HG02642 (cell line): Measurements from ENCODE around the gene GTF2E1.
A peak's percentile ranks its signal among the peaks of the same experiment; 100 is the strongest.
"Not testable (repeated sequence)": the region's sequence is repeated elsewhere in the genome, so short reads cannot be mapped to it uniquely, and the experiment has no call there.

Source experiments
- ATAC-seq: cut with Tn5 transposase; IDR thresholded peaks from one replicate; pipeline ENCODE4 v1.9.1; 2021; ENCODE audit warnings: mild to moderate bottlenecking; ENCODE audit not compliant: unreplicated experiment, poor library complexity

The GTF2E1 gene

DNA sequence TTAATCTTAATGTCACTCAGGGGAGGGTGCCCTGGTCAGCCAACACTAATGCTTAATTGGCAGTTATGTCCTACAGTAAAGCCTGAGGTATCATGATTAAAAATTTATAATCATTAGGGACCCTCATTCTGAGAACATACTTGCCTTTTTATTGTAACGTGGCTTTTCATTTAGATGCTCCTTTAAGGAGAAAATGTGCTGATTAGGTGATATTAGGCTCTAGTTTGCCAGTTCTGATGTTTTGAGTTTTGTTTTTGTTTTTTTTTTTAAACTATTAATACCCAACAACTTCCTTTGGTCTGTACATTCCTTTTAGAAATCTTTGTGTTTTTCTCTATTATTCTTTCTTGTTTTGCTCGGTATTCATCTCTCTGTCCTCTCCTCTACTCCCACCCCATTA is 10.3 kb downstream of the GTF2E1 start:
- ATAC-seq: no peak

DNA sequence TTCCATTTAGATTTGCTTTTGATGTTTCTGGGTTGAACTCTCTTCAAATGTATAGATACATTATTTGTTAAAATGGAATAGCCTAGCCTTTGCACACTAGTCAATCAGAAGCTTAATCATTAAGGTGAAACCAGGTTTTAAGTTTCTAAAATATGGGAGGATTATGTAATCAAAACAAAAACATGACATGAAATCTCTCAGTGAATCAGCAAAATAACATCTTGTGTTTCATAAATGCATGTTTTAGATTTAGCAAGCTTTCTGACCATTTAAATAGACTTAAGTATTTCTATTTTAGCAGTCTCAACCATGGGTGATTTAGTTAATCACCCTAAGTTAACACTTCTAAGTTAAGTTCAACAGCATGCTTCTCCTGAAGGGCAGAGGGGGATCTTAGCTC is 11.3 kb downstream of the GTF2E1 start:
- no peak for ATAC-seq

DNA sequence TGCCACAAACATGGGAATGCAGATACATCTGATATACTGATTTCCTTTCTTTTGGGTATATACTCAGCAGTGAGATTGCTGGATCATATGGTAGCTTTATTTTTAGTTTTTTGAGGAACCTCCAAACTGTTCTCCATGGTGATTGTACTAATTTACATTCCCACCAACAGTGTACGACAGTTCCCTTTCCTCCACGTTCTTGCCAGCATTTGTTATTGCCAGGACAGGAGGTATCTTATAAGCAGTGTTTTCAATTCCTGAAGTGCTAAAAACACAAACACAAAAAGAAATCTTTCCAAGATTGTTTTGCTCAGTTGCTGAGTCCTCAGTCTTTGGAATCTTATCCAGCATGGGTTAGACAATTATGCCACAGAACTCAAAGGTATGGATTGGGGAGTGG is 13.5 kb downstream of the GTF2E1 start:
- ATAC-seq: no peak

DNA sequence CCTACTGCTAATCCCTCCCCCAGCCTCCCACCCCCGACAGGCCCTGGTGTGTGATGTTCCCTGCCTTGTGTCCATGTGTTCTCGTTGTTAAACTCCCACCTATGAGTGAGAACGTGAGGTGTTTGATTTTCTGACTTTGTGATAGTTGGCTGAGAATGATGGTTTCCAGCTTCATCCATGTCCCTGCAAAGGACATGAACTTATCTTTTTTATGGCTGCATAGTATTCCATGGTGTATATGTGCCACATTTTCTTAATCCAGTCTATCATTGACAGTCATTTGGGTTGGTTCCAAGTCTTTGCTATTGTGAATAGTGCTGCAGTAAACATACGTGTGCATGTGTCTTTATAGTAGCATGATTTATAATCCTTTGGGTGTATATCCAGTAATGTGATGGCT is 16.0 kb downstream of the GTF2E1 start:
- ATAC-seq: not testable (repeated sequence)

DNA sequence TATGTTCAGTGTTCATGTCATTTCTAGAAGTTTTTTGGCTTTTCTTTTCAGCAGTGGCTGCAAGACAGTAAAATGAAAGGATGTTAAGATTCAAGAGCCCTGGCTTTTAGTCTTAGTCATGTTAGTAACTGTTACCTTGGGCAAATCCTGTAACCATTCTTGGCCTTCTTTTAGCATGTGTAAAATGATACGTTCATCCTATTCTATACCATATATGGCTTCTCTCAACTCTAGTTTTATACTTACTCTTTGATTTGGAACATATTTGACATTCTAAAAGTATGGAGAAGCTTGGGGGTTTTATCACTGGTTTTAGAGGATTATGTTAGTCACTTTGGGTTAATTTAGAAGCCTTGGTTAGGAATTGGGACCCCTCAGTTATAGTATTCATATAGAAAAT is 20.1 kb downstream of the GTF2E1 start:
- ATAC-seq: no peak

DNA sequence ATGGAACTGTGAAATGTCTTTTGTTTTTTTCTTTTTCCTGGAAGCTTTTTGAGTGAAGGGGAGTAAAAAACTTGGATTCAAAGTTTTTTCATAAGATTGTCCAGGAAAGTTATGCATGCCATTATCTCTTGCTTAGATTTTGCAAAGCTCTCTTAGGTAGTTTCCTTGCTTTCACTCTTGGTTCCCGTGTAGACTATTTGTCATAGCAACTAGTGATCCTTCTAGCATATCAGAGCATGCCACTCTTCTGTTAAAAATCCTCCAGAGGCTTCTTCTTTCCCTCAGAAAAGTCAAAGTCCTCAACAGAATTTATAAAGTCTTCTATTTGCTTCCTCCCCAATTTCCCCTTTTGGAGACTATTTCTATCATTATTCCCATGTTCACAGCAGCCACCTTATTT is 21.1 kb downstream of the GTF2E1 start:
- ATAC-seq: peak; percentile 81

DNA sequence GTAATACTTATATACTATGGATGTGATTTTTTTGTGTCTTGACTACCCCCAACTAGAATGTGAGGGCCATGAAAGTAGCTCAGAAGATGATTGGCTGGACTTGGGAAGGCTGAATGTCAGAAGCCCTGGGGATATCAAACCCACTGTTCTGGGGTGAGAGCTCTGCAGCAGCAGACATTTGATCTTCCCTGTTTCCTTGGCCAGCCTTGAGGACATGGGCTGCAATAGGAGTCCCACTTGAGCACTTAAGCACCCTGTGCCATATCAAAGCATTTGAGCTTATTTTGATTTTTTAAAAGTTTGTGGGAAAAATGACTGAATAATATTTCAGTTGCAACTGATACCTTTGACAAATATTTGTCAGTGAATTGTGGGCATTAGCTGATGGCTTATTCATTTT is 21.7 kb downstream of the GTF2E1 start:
- peak; percentile 8 for ATAC-seq

DNA sequence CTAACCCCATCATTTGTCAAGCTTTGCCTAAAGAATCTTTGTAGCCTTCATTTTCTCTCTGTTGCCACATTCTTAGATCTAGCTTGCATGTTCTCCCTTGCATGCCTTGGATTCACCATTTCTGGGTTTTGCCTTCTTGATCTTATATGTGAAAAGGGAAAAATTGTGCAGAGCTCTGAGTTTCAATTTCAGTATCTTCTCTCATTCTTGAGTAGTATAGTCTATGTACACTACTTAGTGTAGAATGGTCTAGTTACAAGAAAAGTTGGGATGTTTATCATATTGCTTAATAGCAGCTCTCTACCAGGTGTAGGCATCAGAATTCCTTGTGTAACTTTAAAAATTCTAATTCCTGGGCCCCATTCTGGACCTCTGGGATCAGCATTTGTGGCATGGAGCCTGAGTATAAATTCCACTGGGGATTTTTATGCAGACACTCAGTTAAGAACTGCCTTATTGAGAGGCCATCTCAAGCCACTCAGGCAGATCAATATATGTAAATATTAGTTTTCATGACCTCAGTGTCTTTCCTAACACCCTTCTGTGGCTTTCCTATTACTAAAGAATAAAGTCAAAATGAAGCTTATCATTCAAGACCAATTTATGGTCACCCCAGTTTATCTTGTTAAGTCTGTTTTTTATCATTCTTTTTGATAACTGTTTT is 23.4 kb downstream of the GTF2E1 start:
- peak; percentile 63 for ATAC-seq

DNA sequence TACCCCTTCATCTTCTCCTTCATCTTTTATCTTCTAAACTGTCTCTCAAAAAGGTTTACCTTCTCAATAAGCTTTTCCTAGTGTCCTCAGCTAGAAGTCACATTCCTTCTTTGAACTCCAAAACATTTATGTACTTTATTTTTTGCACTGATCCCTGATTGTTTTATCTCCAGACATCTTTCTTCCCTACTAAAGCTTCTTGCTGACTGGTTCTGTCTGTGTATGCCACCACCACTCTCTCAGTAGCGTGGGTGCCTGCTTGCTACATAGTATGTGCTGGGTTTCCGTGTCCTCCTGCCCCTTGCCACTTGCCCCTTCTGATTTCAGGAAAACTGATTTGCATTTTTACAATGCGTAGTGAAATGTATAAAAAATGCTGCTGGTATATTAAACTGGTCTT is 24.0 kb downstream of the GTF2E1 start:
- no peak for ATAC-seq

DNA sequence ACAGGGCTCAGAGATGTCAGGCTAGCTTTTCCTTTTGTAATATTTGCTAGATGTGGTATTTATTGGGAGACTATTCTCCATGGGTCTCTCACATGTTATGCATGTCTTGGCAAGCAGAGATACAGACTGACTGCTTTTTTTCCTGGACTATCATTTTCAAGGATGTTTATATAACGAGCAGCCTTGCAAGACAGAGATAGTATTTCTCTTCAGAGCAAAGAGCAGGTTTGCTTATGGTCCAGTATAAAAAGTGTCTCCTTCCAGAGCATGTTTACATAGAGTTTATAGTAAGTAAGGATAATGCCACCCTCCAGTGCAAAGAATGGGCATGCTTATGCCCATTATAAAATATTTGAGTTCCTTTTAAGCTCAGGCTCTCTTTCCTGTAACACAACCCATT is 24.6 kb downstream of the GTF2E1 start:
- ATAC-seq: no peak

DNA sequence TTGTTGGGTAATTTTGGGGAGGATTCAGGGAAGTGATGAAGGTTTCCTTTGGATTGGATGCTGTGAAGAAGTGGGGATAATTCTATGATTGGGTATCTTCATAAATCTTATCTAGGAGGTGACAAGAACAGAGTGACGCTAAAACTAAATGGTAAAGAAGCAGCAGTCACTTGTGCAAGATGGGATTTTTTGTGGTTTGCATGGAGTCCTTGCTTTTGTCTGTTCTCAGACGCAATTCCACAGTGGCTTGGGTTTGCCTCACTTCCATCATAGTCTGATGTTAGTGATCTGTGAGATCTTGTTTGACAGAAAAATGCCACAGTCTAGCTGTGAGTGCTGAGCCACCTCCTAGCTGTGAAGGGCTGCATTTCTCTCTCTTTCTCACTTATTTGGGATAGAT is 26.9 kb downstream of the GTF2E1 start:
- ATAC-seq: no peak

DNA sequence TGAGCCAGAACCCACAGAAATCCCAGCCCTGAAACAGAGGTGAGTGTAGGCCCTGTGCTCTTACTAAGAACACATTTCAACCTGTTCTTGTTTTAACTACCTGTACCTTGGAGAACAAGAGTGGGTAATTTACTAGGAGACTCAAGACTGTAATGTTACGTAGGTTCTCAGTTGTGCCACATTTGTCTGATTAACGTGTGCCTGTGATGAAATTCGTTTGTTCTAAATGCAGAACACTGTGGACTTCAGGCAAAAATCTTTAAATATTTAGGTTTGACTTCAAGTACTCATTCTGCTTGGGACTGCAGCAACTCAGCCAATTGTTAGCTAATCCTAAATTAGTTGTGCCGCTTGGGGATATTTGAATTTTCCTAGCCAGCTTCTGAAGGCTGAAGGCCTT is 28.3 kb downstream of the GTF2E1 start:
- no peak for ATAC-seq

DNA sequence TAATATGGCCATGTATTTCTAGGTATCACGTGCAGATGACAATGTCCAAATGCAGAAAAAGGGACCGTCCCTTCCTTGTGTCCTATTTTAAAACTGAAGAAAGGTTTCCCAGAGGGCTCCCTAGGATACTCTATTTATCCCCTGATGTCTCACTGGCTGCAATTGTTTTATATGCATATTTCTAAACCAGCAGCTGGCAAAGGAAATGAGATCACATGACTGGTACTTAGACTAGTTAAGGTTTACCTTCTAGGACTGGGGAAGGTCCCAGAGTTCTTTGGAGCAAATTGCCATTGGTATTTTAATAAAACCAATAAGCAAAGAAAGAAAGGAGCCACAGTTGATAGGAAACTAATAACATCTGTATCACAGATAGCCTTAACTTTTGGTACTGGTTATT is 29.5 kb downstream of the GTF2E1 start:
- ATAC-seq: no peak

DNA sequence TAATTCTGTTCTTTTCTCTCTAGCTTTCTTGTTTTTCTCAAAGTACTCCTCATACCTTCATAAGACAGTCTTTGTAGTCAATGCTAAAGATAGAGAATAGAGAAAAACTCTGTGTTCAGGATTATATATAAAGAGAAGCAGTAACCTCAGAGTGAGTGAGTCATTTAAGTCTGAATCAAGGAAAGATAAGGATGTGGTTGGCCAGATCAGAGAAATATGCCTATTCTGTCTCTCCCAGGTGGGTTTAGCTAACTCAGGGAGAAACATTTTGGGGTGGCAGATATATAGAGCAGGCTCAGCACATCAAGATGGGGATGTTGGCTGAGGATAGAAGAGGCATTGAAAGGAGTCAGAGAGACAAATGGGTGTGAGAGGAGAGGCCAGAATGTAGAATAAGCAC is 31.4 kb downstream of the GTF2E1 start:
- ATAC-seq: peak; percentile 79

DNA sequence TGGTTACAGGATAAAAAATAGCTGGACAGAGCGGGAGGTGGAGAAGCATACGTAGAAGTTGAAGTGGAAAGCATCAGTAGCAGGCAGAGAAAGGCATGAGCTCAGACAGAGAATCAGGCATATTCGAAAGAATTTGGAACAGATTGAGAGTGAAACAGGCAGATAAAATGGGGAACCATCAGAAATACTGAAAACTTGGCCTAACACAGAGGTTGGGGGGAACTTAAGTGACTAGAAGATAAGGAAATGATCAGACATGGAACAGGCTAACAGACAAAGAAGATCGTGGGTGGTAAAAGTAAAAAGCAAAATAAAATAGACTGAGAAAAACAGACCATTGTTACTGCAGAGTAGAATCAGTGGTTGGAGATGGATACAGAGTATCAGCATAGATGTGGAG is 32.9 kb downstream of the GTF2E1 start:
- no peak for ATAC-seq

DNA sequence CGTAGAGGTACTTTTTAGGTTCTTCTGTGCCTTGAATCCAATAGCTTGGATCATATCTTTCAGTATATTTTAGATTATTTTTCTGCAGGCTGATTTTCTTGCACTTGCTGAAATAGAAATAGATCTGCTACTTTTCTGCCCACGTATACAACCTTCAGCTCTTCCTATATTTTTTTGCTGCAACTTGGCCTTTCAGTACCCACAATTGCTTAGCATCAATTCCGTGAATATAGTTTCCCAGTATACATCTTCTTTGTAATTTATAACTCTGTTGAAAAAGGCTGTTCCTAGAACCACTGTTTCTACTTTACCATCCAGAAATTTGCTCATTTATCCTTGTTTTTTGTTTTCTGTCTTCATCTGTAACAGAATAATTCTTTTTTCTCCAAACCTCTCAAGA is 36.2 kb downstream of the GTF2E1 start:
- no peak for ATAC-seq

DNA sequence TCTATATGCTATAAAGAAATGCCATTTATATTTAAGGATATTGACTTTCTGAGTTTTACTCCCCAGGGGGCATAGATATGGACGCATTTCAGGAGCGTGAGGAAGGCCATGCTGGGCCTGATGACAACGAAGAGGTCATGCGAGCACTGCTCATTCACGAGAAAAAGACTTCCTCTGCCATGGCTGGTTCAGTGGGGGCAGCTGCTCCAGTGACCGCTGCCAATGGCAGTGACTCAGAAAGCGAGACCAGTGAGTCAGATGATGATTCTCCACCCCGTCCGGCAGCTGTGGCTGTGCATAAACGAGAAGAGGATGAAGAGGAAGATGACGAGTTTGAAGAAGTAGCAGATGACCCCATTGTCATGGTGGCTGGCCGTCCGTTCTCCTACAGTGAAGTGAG is 38.4 kb downstream of the GTF2E1 start:
- ATAC-seq: peak; percentile 97

DNA sequence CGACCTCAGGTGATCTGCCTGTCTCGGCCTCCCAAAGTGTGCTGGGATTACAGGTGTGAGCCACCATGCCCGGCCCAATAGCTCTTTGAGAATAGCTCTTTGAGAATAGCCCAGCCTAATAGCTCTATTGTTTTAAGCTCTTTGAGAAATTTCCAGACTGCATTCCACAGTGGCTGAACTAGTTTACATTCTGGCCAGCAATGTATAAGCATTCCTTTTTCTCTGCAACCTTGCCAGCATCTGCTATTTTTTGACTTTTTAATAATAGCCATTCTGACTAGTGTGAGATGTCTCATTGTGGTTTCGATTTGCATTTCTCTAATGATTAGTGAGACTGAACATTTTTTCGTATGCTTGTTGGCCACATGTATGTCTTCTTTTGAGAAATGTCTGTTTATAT is 43.3 kb downstream of the GTF2E1 start:
- ATAC-seq: peak; percentile 54

DNA sequence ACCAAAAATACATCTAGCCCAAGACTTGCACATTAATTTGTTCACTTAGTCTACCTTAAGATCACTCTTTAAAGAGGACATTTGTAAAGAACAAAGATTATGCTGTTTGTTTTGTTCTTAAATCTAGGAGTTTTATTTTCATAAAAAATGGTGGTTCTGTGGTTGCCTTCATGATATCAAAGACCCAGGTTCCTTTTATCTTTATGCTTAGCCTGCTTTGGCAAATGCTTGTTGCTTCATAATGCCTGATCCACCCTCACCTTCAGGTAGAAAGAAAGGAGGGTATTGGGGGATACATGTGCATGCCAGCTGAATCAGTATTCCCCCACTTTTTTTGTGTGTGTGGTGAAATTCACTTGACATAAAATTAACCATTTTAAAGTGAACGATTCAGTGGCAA is 48.5 kb downstream of the GTF2E1 start:
- ATAC-seq: no peak

DNA sequence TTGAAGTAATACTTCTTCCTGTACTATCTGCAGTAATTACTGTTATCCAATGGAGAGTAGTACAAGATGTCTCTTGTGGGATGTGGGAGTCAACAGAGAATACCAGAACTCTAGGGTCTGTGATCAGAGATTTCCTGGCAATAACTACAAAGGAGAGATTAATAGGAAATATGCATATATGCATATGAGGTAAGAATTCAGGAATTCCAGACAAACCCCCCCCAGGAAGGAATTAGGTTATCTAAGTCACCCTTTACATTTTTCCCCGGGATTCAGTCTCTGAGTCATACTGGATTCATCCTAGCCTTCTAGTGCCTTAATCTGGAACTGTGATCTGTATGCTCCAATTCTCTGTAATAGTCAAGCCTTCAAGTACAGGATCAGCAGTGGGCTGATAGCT is 49.4 kb downstream of the GTF2E1 start:
- ATAC-seq: no peak

DNA sequence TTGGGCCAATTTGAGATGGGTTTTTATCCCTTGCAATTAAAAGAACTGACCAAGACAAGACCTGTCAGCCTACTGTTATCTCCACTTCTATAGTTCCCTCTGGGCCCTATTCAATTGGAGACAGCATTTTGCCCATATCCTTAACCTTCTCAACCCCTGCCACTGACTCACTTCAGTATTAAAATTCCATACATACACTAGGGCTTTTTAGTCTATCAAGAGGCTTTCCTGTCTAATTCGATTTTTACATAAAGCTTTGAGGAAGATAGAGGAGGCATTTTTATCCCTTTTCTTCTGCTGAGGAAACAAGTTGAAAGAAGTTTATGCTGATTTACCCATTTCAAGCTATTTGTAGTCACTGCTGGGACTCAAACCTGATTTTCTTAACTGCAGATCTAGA is 51.1 kb downstream of the GTF2E1 start:
- no peak for ATAC-seq

DNA sequence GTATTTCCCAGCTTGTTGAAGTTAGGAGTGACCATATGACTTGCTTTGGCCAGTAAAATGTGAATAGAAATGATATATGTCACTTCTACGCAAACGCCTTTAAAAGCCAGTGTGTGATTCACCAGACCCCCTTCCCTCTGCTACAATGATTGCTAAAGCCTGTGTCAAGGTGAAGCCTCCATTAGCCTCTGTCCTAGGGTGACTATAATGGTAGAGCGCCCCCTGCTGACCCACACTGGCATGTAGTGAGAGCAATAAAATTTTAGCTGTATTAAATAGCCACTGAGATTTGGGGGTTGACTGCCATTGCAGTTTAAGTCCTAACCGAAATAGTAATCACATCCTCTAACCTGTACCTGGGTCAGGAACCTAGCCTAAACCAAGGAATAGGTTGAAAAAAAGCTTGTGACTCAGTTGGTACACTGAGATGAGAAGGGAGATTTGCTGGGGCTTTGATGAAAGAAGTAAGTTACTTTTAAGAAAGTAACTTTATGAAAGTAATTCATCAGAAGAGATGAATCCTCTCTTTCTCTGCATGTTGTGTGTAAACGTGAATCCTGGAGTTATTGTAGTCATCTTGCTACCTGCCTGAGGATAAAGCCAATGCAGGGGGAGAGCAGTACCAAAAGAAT is 52.6 kb downstream of the GTF2E1 start:
- ATAC-seq: peak; percentile 96
